ENCODE data around the gene TOE1.

- TF ChIP-seq CTCF (IDR thresholded peaks at IDR 0.05; ENCODE audit: poor library complexity, severe bottlenecking) (no peak), EP300 (conservative IDR thresholded peaks at IDR 0.05; ENCODE audit: poor library complexity, severe bottlenecking) (no peak), RAD21 (conservative IDR thresholded peaks at IDR 0.05) (no peak), TAF1 (IDR thresholded peaks at IDR 0.05; ENCODE audit: low read depth) (no peak), REST (IDR thresholded peaks at IDR 0.05; ENCODE audit: borderline replicate concordance) (no peak), EZH2 (IDR thresholded peaks at IDR 0.05; ENCODE audit: borderline replicate concordance, insufficient read depth, low read length, poor library complexity, severe bottlenecking) (no peak), POLR2AphosphoS5 (IDR thresholded peaks at IDR 0.05) (no peak), SMC3 (conservative IDR thresholded peaks at IDR 0.05; ENCODE audit: poor library complexity) (no peak), MXI1 (conservative IDR thresholded peaks at IDR 0.05; ENCODE audit: poor library complexity, severe bottlenecking) (no peak)
Measured at GRCh38 chr1:45381243-45381642, 41.3 kb downstream of the TOE1 start.

Data from neural cell (in vitro differentiated cells).